ENCODE results near the gene MARCHF3.

MARCHF3 gene

DNA sequence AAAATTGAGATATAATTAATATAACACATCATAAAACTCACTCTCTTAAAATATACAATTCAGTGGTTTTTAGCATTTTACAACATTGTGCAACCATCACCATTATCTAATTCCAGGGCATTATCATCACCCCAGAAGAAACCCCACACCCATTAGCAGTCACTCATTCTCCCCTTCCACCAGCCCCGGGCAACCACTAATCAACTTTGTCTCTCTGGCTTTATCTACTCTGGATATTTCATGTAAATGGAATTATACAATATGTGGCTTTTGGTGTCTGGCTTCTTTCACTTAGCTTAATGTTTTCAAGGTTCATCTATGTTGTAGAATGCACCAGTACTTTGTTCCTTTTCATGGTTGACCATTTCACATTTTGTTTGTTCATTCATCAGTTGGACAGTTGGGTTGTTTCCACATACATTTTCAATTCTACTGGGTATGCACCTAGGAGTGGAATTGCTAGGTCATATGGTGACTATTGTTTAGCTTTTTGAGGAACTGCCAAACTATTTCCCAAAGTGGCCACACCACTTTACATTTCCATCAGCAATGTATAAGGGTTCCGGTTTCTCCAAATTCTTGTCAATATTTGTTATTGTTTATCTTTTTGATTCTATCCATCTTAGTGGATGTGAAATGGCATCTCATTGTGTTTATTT is 62.4 kb downstream of the MARCHF3 start:
- Histone ChIP-seq H3K9ac (ENCODE audit: insufficient read length) (no peak overlapping the region), H3K27ac (no peak overlapping the region), H3K4me3 (no peak overlapping the region), H3K36me3 (ENCODE audit: insufficient read depth, low read length) (no peaks in the 10 kb centered on the region), H3K9me3 (ENCODE audit: low read depth, low read length) (no peaks in the 10 kb centered on the region)
- no peak for DNase-seq (ENCODE audit: low read depth, low spot score)
- no peak for TF ChIP-seq FOXP2 (optimal IDR thresholded peaks at IDR 0.05; ENCODE audit: control extremely low read depth, extremely low read length, insufficient read depth)
- TF ChIP-seq EZH2 (IDR thresholded peaks at IDR 0.05), result no peak
- no peak for TF ChIP-seq POLR2AphosphoS5 (IDR thresholded peaks at IDR 0.05; ENCODE audit: borderline replicate concordance, low read depth, low read length)

DNA sequence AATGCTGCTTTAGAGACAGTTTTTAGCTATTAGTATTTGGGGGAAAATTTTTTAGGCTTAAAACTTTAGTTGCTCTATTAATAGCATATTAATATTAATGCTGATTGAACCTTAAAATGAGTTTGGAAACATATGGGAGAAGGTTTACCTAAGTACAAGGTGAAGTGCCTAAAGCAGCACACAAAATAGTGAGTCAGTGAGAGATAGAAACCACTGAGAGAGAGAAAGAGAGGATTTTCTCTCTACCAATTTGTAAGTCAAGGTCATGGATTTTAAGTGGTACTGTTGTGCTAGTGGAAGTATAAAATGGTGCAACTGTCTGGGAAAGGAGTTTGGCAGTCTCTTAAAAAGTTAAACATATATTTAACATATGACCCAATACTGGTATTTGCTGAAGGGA is 64.9 kb downstream of the MARCHF3 start:
- no peak for TF ChIP-seq EZH2 (IDR thresholded peaks at IDR 0.05)
- TF ChIP-seq POLR2AphosphoS5 (IDR thresholded peaks at IDR 0.05; ENCODE audit: borderline replicate concordance, low read depth, low read length), result no peak
- no peak for TF ChIP-seq FOXP2 (optimal IDR thresholded peaks at IDR 0.05; ENCODE audit: control extremely low read depth, extremely low read length, insufficient read depth)
- no peaks in the 10 kb centered on the region for H3K36me3 ChIP-seq (ENCODE audit: insufficient read depth, low read length)
- H3K27ac ChIP-seq, result no peak overlapping the region
- H3K9ac ChIP-seq (ENCODE audit: insufficient read length), result no peak overlapping the region
- no peak overlapping the region for H3K4me3 ChIP-seq
- H3K9me3 ChIP-seq (ENCODE audit: low read depth, low read length), result no peaks in the 10 kb centered on the region
- no peak for DNase-seq (ENCODE audit: low read depth, low spot score)

DNA sequence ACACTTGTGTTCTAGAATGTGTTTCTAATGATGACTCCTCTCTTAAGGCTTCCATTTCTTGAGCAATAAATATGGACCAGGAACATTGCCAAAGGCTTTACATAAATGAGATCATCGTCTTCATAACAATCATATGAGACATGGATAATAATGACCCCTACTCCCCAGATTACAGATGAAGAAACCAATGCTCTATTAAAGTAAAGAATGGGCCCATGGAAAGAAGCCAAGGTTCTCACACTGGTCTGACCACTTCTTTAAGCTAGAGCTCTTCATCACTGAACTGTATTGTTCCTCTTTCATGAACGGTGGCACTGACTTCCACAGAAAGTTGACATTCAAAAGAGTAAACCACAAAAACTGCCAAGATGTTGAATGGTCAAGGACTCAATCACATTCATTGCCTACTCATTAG is 65.3 kb downstream of the MARCHF3 start:
- Histone ChIP-seq H3K9ac (ENCODE audit: insufficient read length) (no peak overlapping the region), H3K9me3 (ENCODE audit: low read depth, low read length) (no peaks in the 10 kb centered on the region), H3K36me3 (ENCODE audit: insufficient read depth, low read length) (no peaks in the 10 kb centered on the region), H3K4me3 (no peak overlapping the region), H3K27ac (no peak overlapping the region)
- TF ChIP-seq FOXP2 (optimal IDR thresholded peaks at IDR 0.05; ENCODE audit: control extremely low read depth, extremely low read length, insufficient read depth), result no peak
- no peak for TF ChIP-seq EZH2 (IDR thresholded peaks at IDR 0.05)
- TF ChIP-seq POLR2AphosphoS5 (IDR thresholded peaks at IDR 0.05; ENCODE audit: borderline replicate concordance, low read depth, low read length), result no peak
- no peak for DNase-seq (ENCODE audit: low read depth, low spot score)

DNA sequence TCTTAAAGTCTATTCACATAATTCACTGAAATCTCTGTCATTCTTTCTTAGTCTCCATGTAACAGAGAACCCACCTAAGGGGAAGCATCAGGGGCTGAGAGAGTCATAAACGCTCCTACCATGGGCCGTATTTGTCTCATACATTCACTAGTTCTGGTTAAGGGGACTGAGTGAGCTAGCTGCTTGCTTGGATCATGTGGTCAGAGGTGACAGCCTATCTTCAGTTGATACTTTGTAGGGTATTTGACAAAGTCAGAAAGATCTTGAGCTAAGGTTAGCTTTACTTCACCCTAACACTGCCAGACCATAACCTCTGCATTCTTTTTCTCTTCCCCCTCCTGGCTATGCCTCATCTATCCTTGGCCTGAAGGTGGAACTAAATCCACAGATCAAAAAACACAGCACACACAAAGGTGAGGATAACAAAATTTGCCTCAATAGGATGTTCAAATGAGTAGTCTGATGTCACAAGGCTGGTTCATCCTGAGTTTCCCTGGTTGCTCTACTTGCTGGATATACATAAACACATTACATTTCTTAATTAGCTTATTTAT is 66.5 kb downstream of the MARCHF3 start:
- Histone ChIP-seq H3K9me3 (ENCODE audit: low read depth, low read length) (no peaks in the 10 kb centered on the region), H3K4me3 (no peak overlapping the region), H3K36me3 (ENCODE audit: insufficient read depth, low read length) (no peaks in the 10 kb centered on the region), H3K9ac (ENCODE audit: insufficient read length) (no peak overlapping the region), H3K27ac (no peak overlapping the region)
- no peak for DNase-seq (ENCODE audit: low read depth, low spot score)
- no peak for TF ChIP-seq POLR2AphosphoS5 (IDR thresholded peaks at IDR 0.05; ENCODE audit: borderline replicate concordance, low read depth, low read length)
- TF ChIP-seq EZH2 (IDR thresholded peaks at IDR 0.05), result no peak
- TF ChIP-seq FOXP2 (optimal IDR thresholded peaks at IDR 0.05; ENCODE audit: control extremely low read depth, extremely low read length, insufficient read depth), result no peak

DNA sequence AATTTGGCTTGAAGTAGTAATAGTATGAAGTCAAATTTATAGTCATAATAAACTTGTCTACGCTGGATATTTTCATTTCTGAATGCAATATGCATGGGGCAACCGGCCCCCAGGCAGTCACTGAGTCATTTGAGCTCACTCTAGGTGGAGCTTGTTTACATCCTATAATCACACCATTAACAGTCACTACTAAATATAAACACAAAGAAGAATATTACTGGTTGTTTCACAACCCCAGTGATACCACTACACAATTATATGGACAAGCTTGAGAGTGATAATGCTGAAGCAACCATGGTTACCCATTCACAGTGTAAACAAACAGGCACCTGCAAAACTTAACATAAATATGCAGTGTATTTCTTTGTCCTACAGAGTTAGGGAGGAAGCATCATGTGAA is 68.7 kb downstream of the MARCHF3 start:
- Histone ChIP-seq H3K9ac (ENCODE audit: insufficient read length) (no peak overlapping the region), H3K36me3 (ENCODE audit: insufficient read depth, low read length) (no peaks in the 10 kb centered on the region), H3K27ac (no peak overlapping the region), H3K9me3 (ENCODE audit: low read depth, low read length) (no peaks in the 10 kb centered on the region), H3K4me3 (no peak overlapping the region)
- no peak for TF ChIP-seq FOXP2 (optimal IDR thresholded peaks at IDR 0.05; ENCODE audit: control extremely low read depth, extremely low read length, insufficient read depth)
- TF ChIP-seq EZH2 (IDR thresholded peaks at IDR 0.05), result no peak
- TF ChIP-seq POLR2AphosphoS5 (IDR thresholded peaks at IDR 0.05; ENCODE audit: borderline replicate concordance, low read depth, low read length), result no peak
- no peak for DNase-seq (ENCODE audit: low read depth, low spot score)

DNA sequence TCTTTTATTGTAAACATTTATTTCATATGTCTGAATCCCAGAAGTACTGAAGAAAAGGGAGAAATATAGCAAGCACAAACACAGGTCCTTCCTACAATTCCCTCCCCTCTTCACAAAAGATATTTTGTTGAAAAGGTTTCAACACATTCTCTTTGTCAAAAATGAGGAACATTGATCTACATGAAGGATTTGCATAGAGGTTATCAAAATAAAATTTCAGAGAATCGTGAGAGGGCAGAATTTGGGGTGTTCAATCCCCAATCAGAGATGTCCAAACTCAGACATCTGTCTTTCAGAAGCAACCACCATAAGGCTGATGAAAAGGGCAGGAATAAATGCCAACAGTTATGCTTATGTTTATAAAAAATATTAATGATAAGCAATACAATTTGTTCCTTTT is 69.2 kb downstream of the MARCHF3 start:
- Histone ChIP-seq H3K9ac (ENCODE audit: insufficient read length) (no peak overlapping the region), H3K27ac (no peak overlapping the region), H3K36me3 (ENCODE audit: insufficient read depth, low read length) (no peaks in the 10 kb centered on the region), H3K9me3 (ENCODE audit: low read depth, low read length) (no peaks in the 10 kb centered on the region), H3K4me3 (no peak overlapping the region)
- no peak for TF ChIP-seq POLR2AphosphoS5 (IDR thresholded peaks at IDR 0.05; ENCODE audit: borderline replicate concordance, low read depth, low read length)
- TF ChIP-seq EZH2 (IDR thresholded peaks at IDR 0.05), result no peak
- no peak for TF ChIP-seq FOXP2 (optimal IDR thresholded peaks at IDR 0.05; ENCODE audit: control extremely low read depth, extremely low read length, insufficient read depth)
- DNase-seq (ENCODE audit: low read depth, low spot score), result no peak

DNA sequence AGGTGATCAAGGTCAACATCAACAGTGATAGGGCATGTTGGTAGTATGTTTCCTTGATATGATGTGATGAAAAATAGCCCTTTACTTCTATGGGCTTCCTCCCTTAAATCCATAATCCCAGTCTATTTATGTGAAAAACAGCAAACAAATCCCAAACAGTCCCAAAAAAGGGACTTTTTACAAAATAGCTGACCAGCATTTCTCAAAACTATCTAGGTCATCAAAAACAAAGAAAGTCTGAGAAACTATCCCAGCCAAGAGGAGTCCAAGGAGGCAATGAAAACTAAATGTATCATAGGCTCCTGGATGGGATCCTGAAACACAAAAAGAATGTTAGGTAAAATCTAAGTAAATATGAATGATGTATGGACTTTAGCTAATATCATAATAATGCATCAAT is 71.2 kb downstream of the MARCHF3 start:
- Histone ChIP-seq H3K9me3 (ENCODE audit: low read depth, low read length) (no peaks in the 10 kb centered on the region), H3K27ac (no peak overlapping the region), H3K36me3 (ENCODE audit: insufficient read depth, low read length) (no peaks in the 10 kb centered on the region), H3K9ac (ENCODE audit: insufficient read length) (no peak overlapping the region), H3K4me3 (no peak overlapping the region)
- TF ChIP-seq EZH2 (IDR thresholded peaks at IDR 0.05) (no peak), POLR2AphosphoS5 (IDR thresholded peaks at IDR 0.05; ENCODE audit: borderline replicate concordance, low read depth, low read length) (no peak), FOXP2 (optimal IDR thresholded peaks at IDR 0.05; ENCODE audit: control extremely low read depth, extremely low read length, insufficient read depth) (no peak)
- DNase-seq (ENCODE audit: low read depth, low spot score), result no peak

DNA sequence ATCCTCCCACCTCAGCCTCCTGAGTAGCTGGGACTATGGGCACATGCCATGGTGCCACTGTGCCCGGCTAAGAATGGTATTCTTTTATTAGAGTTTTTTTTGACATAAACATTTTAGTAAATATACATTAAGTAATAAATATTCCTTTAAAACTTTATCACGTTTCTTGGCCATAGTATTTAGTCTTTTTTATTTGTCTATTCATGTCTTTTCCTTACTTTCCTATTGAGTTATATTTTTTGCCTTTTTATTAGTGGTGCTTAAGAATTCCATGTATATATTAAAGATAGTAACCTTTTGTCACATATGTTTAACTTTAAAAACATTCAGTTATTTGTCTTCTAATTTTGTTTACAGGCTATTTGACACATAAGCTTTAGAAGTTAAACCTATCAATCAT is 73.4 kb downstream of the MARCHF3 start:
- Histone ChIP-seq H3K36me3 (ENCODE audit: insufficient read depth, low read length) (no peaks in the 10 kb centered on the region), H3K4me3 (no peak overlapping the region), H3K9ac (ENCODE audit: insufficient read length) (no peak overlapping the region), H3K27ac (no peak overlapping the region), H3K9me3 (ENCODE audit: low read depth, low read length) (no peaks in the 10 kb centered on the region)
- DNase-seq (ENCODE audit: low read depth, low spot score), result no peak
- no peak for TF ChIP-seq FOXP2 (optimal IDR thresholded peaks at IDR 0.05; ENCODE audit: control extremely low read depth, extremely low read length, insufficient read depth)
- TF ChIP-seq POLR2AphosphoS5 (IDR thresholded peaks at IDR 0.05; ENCODE audit: borderline replicate concordance, low read depth, low read length), result no peak
- no peak for TF ChIP-seq EZH2 (IDR thresholded peaks at IDR 0.05)

DNA sequence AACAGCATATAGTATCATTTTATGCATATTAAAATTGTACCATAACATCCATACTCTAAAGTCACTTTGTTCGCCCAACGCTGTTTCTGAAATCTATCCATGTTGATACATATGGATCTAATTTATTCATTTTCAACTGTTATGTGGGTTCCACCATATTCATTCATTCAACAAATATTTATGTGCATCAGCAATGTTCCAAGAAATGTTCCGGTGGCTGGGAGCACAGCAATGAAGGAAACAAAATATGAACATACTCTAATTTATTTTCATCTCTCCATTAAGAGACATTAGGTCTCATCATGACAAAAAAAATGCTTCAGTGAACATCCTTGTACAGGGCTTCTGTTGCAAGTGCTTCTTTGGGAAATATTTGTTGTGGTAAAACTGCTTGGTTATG is 75.4 kb downstream of the MARCHF3 start:
- Histone ChIP-seq H3K36me3 (ENCODE audit: insufficient read depth, low read length) (no peaks in the 10 kb centered on the region), H3K9ac (ENCODE audit: insufficient read length) (no peak overlapping the region), H3K9me3 (ENCODE audit: low read depth, low read length) (no peaks in the 10 kb centered on the region), H3K27ac (no peak overlapping the region), H3K4me3 (no peak overlapping the region)
- TF ChIP-seq POLR2AphosphoS5 (IDR thresholded peaks at IDR 0.05; ENCODE audit: borderline replicate concordance, low read depth, low read length), result no peak
- no peak for TF ChIP-seq EZH2 (IDR thresholded peaks at IDR 0.05)
- TF ChIP-seq FOXP2 (optimal IDR thresholded peaks at IDR 0.05; ENCODE audit: control extremely low read depth, extremely low read length, insufficient read depth), result no peak
- DNase-seq (ENCODE audit: low read depth, low spot score), result no peak

All from SK-N-MC (cell line).